GM18858 (cell line): Measurements from ENCODE around the gene MFSD2A.
"Not testable (repeated sequence)": the region's sequence is repeated elsewhere in the genome, so short reads cannot be mapped to it uniquely, and the experiment has no call there.

Experiments used
- ATAC-seq: cut with Tn5 transposase; IDR thresholded peaks from one replicate; pipeline ENCODE4 v1.9.1; 2021; ENCODE audit not compliant: unreplicated experiment

The MFSD2A gene

DNA sequence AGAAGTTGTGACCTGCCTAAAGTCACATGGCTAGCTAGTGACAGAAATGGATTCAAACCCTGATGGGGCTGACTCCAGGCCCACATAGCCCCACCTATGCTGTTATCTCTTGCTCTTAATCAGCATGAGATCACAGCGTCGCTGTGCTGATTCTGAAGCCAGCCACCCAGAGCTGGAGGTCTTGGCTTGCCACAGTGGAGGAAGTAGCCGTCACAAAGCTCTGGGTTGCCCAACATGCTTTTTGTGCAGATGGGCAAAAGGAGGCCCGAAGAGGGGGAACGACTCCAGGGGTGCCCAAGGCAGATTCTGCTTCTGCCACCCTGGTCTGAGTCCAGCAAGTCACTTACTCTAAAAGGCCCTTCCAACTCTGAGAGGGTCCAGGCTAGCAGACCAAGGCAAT lies 14.7 kb upstream of the MFSD2A start:
- ATAC-seq = no peak

GRCh38 chr1:39940980-39941871 lies 13.7 kb upstream of the MFSD2A start:
- ATAC-seq = no peak

DNA sequence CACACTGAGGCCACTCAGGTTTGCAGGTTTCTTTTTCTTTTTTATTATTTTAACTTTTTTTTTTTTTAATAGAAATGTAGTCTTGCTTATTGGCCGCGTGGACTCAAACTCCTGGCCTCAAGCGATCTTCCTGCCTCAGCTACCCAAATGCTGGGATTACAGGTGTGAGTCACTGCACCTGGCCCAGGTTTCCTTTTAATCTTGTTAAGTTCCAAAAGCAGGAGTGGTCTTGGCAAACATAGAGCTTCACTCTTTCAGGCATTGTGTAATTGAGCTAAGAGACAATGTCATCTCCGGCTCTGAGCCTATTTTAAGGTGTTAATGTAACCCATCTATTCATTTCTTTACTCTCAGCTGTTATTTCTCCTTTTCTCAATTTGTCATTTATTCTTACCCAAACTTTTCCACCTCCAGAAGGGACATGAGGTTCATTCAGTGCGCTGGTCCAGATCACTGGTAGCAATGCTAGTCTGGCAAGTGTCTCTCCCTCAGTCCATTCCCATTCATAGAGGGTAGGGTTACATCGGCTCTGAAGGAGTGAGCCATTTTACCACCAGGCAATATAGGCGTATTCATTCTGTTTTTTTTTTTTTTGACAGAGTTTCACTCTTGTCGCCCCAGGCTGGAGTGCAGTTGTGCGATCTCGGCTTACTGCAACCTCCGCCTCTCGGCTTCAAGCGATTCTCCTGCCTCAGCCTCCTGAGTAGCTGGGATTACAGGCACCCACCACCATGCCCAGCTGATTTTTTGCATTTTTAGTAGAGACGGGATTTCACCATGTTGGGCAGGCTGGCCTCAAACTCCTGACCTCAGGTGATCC lies 11.3 kb upstream of the MFSD2A start:
- ATAC-seq = no peak

DNA sequence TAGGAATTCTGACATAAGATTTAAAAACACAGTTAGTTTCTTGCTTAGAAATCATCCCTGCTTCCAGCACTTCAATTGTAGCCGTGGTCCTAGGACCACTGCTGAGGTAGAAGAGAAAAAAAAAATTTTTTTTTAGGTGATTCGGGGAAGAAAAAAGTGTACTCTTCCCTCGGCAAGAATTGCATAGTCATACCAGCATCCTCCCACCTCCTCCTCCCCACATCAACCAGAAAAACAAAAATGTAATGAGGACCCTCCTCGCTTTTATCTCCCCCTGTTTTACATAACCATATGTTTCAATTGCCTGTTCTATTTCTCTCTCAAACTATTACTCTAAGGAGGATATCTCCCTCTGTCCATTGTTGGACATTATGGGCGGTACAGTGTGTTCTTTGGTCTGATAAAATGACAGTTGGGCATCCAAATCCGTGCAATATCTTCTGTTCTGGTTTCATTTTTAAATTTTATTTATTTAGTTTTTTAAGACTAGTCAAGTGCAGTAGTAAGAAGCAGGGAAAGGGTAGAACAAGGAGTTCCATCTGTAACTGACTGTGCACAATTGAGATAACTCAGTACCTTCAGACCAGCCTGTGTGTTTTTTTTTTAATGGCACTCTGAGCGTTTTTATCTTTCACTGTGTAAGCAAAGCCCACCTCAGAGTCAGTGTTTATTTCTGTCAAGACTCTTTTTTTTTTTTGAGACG lies 10.4 kb upstream of the MFSD2A start:
- ATAC-seq = no peak

DNA sequence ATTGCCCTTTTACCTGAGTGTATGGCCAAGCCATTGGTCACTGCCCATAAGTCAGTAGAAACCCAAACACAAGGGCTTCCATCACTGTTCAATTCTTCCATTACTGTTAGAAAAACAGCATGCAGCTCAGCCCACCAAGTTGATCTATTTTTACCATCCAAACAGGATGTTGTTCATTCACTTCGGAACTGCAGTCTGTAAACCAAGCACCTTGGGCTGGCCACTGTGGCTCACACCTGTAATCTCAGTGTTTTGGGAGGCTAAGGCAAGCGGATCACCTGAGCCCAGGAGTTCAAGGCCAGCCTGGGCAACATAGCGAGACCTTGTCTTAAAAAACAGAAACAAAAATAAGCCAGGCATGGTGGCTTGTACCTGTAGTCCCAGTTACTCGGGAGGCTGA lies 8.7 kb upstream of the MFSD2A start:
- ATAC-seq = no peak

DNA sequence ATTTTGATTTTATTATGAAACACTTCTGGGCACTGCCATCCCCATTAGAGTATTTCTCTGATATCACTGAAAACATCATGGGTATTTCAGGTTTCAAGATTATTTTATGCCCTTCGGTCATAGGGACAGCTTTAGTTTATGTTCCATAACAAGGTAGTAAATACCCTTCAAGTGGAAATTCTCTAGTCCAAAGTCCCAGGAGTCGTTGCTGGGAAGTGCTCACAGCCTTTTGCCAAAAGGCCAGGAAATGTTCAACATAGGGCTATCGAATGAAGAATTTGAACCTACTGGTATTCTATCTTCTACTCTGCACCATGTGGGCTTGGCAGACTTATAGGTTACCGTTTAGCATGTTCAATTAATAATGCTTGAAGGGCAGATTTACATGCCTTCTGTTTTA lies 7.7 kb upstream of the MFSD2A start:
- no peak for ATAC-seq

- ATAC-seq = no peak
These were observed 5.1 kb upstream of the MFSD2A start for GRCh38 chr1:39949891-39950290.

- ATAC-seq = no peak
These were observed 3.0 kb upstream of the MFSD2A start for GRCh38 chr1:39951926-39952325.

GRCh38 chr1:39952359-39953110 lies 2.4 kb upstream of the MFSD2A start:
- ATAC-seq = no peak

DNA sequence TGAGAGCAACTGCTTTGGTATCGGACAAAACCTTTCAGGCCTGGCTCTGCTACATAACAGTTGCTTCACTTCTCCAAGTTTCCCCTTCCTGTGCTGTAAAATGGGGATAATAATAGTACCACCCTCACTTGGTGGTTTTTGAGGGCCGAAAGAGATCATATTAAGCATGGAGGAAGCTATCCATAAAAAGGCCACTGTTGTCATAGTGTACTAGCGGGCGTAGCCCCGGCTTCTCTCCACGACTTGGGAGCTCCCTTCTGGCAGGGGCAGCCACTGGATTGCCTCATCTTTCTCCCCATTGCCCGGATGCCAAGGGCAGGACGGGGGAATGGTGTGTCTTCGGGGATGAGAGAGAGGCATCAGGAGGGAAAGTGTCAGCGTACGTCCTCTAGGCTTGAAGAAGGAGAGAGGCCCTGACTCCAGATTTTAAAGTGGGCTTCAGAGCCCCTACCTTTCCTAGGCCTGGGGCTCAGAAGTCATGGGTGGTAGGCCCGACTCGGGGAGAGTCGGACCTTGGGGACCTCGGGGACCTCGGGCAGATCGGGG lies 548 bp upstream of the MFSD2A start:
- ATAC-seq = no peak

DNA sequence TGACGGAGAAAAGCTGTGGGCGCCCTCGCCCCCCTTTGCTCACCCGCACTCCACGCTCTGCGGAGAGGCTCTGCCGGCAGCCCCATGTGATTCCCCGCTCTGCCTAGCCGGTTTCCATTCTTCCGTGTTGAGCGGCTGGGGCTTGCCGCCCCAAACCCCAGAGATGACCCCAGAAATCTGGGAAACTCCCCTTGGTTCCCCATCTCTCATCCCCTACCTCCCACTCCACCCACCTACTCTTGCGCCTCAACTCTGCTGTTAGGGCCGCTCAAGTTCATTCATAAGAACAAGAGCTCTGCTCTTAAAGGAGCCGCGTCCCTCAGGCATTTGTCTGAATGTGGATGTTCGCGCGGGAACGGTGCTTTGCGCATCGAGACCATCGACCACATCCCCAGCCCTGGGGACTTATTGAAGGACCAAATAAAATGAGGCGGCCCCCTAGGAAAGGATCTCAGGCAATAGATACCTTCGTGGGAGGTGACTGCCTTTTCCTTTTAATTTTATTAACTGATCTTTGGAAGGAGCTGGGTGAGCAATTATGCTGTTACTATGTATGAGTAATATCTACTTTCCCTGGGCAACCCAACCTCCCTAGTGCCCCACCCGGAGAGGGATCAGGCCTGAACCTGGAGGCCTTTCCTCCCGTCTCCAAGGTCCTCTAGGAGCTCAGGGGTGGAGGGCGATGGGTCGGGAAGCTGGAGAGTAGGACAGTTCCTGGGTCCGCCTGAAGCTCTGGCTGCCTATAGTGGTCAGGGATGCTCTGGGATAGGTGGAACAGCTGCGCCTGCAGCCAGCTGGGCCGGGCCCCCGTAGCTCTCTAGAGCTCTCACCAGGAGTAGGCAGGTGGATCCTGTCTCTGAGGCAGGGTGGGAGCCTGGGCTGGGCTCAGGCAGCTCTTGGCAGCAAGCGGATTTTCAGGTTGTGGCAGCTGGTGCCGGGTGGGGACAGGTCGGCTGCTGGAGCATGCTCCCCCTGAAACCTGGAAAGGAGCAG lies 898 bp downstream of the MFSD2A start:
- ATAC-seq = no peak

DNA sequence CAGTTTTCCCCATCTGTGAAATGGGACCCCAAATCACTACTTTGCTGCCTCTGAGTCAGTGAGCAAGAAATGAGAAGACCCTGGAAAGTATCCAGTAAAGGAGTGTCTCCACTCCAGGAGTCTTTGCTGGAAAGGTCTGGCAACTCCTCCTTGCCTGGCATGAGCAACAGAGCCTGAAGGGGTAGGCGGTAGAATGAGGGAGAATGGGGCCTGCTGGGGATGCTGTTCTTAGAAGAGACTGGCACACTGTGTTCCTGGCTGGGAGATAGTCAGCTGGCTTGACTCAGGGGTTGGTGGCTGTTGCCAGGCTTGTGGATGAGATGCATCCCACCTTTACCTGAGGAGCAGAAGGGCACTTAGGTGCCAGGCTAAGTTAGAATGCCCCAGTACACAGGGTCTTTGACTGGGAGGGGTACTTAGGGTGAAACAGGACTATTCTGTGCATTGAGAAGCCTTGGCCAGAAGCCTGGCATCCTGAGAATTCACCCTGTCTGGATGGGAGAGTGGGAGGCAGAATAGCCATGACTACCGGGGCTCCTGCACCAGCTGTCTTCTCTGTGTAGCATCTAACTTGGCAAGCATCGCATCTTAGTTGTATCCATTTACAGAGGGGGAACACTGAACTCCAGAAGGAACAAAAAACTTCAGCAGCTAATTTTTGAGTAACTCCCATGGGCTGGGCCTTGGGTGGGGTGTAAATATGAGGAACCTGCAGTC lies 2.5 kb downstream of the MFSD2A start:
- no peak for ATAC-seq

DNA sequence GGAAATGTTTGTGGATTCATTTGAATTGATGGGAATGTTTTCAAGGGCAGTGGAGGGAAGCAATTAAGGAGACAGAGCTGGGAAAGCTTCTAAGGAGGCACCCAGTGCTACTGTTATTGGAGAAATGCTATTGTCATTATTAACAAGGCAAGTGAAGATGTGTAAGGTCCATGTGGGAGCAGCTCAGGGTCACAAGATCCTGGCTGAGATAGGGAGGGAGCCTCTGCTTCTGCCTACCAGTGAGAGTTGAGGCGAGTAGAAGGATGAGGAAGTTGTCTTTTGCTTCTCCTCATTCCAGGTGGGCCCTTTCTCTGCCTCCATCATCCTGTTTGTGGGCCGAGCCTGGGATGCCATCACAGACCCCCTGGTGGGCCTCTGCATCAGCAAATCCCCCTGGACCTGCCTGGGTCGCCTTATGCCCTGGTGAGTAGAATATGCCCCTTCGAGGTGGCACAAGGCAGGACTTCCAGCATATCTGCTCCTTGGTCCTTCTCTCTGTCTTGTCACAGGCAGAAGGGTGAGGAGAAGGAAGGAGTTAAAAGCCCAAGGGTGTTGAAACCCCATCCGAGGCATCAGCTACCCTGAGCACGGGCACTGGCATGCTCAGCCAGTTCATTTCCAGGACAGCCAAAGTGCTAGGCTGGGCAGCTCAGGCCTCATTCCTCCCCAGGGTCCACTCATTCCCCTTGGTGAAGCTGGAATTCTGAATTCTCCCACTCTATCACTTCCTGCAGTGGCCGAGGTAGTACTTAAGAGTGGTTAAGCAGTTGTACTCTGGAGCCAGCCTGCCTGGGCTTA lies 3.7 kb downstream of the MFSD2A start:
- ATAC-seq = no peak

- ATAC-seq = no peak
These were observed 4.8 kb downstream of the MFSD2A start for GRCh38 chr1:39959651-39960333.

DNA sequence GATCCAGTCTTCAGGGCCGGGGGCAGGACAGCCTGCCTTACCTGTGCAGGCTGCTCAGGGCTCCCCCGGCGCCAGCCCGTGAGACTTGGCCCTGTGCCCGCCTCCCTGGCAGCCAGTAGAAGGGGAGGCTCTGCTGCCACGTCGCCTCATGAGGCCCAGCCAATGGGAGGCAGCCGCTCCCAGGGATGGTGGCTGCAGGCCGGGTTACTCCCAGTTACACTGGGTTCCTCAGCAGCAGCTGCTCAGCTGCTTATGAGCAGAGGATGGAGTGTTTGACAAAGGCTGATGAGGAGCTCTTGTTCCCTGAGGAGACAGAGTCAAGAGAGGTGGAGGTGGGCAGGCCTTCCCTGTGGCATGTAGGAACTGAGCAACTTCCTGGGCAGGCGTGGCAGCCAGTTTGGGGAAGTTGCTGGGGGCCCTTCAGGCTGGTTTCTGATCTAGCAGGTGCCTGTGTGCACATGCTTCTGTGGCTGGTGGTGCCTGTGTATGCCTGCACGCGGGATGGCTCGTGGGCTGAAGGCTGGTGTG lies 5.5 kb downstream of the MFSD2A start:
- no peak for ATAC-seq

DNA sequence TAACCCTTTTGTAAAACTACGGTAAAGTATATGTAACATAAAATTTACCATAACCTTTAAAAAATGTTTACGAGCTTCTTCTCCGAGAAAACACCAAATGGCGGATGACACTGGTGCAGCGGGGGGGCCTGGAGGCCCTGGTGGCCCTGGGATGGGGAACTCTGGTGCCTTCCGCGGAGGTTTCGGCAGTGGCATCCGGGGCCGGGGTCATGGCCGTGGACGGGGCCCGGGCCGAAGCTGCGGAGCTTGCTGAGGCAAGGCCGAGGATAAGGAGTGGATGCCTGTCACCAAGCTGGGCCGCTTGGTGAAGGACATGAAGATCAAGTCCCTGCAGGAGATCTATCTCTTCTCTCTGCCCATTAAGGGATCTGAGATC lies 7.5 kb downstream of the MFSD2A start:
- ATAC-seq = no peak

DNA sequence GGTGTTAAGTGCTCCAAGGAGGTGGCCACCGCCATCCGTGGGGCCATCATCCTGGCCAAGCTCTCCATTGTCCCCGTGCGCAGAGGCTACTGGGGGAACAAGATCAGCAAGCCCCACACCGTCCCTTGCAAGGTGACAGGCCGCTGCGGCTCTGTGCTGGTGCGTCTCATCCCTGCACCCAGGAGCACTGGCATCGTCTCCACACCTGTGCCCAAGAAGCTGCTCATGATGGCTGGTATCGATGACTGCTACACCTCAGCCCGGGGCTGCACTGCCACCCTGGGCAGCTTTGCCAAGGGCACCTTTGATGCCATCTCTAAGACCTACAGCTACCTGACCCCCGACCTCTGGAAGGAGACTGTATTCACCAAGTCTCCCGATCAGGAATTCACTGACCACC lies 8.0 kb downstream of the MFSD2A start:
- ATAC-seq = not testable (repeated sequence)
